Heart left ventricle (tissue), 16 donors: ENCODE results near the gene KDM2A. TPM values are rescaled to one million over a fixed set of nuclear protein-coding genes. Genes with fewer than 3 reads are reported as not detected.

Source experiments
- ATAC-seq, 4 donors: fragments of 200-7000 bp; cut with Tn5 transposase; one replicate each; pipeline ENCODE4 v1.9.1; 2020 to 2022; ENCODE audit warnings: moderate library complexity in 4 of 4, mild to moderate bottlenecking in 3 of 4, moderate number of reproducible peaks in 1 of 4
- DNase-seq, 5 donors: peaks; one replicate each; pipeline ENCODE4 v3.0.0-alpha.2; 2020
- H3K27ac ChIP-seq, 12 donors: fragments of 200-600 bp; sonication (generic) in 4 of 12; one replicate each; pipeline versions ENCODE4 v1.5.0 to v1.8.0; 2016 to 2022; ENCODE audit warnings: mild to moderate bottlenecking in 2 of 12
- H3K27me3 ChIP-seq, 9 donors: fragments of 200-600 bp; sonication (generic) in 2 of 9; one replicate each; pipeline versions ENCODE4 v1.5.1 to v1.8.0; 2016 to 2022; ENCODE audit warnings: mild to moderate bottlenecking in 3 of 9
- H3K36me3 ChIP-seq, 9 donors: fragments of 200-600 bp; sonication (generic) in 2 of 9; one replicate each; pipeline versions ENCODE4 v1.5.0 to v1.8.0; 2018 to 2022; ENCODE audit warnings: mild to moderate bottlenecking in 2 of 9
- H3K4me1 ChIP-seq, 12 donors: fragments of 200-600 bp; sonication (generic) in 4 of 12; one replicate each; pipeline versions ENCODE4 v1.5.0 to v1.8.0; 2016 to 2022; ENCODE audit warnings: mild to moderate bottlenecking in 3 of 12
- H3K4me3 ChIP-seq, 12 donors: fragments of 200-600 bp; sonication (generic) in 4 of 12; one replicate each; pipeline versions ENCODE4 v1.5.0 to v1.8.0; 2017 to 2022; ENCODE audit warnings: mild to moderate bottlenecking in 9 of 12, moderate library complexity in 4 of 12
- H3K9me3 ChIP-seq, 12 donors: fragments of 200-600 bp; sonication (generic) in 4 of 12; one replicate each; pipeline versions ENCODE4 v1.5.0 to v1.8.0; 2016 to 2022; ENCODE audit warnings: mild to moderate bottlenecking in 1 of 12
- POLR2A ChIP-seq, 2 donors: fragments of 450-650 bp; IDR thresholded peaks; one replicate each; pipeline ENCODE4 v1.6.1; 2017; ENCODE audit warnings: antibody characterized with exemption in 2 of 2, mild to moderate bottlenecking in 2 of 2, moderate library complexity in 2 of 2
- WGBS, 4 donors: extraction: QIAGEN DNeasy Blood & Tissue Kit in 2 of 4; methylation state at CpG; one replicate each; pipeline versions ENCODE4 v1.1.5 to v1.1.7; 2013 to 2018; 5-methylcytosine and 5-hydroxymethylcytosine counted together
- intact Hi-C, 10 donors: fragments of 100-400 bp; cut with DNase I; formaldehyde crosslinking; loops; one replicate each; pipeline versions ENCODE4 v1.11.1 to v1.14.2; 2022
- polyA plus RNA-seq, 2 donors: library from polyadenylated mRNA; stranded (reverse); fragments of 200-250 nt; gene quantifications; one replicate each; pipeline ENCODE4 v1.2.3, GENCODE V29; 2013
- total RNA-seq, 9 donors: library from RNA; depleted of rRNA in 2 of 9; stranded (reverse); fragments of >200 nt in 2 of 9; fragmentation: NEBNext Ultra II Directional in 3 of 9; extraction: Animal tissue kit (Norgen Biotek cat#: 25700) in 3 of 9; gene quantifications; one replicate each; pipeline versions ENCODE4 v1.1.0 to v1.2.4, GENCODE V29; 2016 to 2023
- TF ChIP-seq, protein P1 (sequence below), 12 donors: fragments of 200-600 bp; sonication (generic) in 4 of 12; IDR thresholded peaks; one replicate each; pipeline versions ENCODE4 v1.5.0 to v1.8.0; 2018 to 2022; ENCODE audit warnings: antibody characterized with exemption in 12 of 12, mild to moderate bottlenecking in 5 of 12
- donor health status: ischemic (EF 13 %, LVEDD 7.1; RV severe dilation, severe dysfunction).
- donor health status: healthy with polysubstance abuse.
- donor health status: DM: no; HTN: yes; CAD: no.
- donor health status: DM: no; HTN: no; CAD: no.
- donor health status: ischemic (EF 25% LVEDD 6.9; RV normal size, moderate dysfunction).
- donor health status: ischemic (EF 25% LVEDD 5.7; RV mildly dilated, moderate dysfunction).
- donor health status: healthy.
- donor health status: DM: yes; HTN: yes; CAD: no.
- donor health status: ischemic (EF 35%, LVEDD 5.7; RV mildly dilated, moderate dysfunction).
- donor health status: nonischemic (EF 11% LVEDD 7.7; RV severe dilation, severe dysfunction).
- donor health status: DM: yes; HTN: yes; CAD: no.
- donor health status: PGD.
- donor health status: ischemic (EF 29% LVEDD 5.4; RV normal size, mild dysfunction).
- donor health status: nonischemic (EF 23%, LVEDD 6.1; RV moderate dilation, normal function).

The KDM2A gene
- total and polyA plus RNA-seq, 11 donors, result 23.4 to 66.4 (median 37.3) TPM

DNA sequence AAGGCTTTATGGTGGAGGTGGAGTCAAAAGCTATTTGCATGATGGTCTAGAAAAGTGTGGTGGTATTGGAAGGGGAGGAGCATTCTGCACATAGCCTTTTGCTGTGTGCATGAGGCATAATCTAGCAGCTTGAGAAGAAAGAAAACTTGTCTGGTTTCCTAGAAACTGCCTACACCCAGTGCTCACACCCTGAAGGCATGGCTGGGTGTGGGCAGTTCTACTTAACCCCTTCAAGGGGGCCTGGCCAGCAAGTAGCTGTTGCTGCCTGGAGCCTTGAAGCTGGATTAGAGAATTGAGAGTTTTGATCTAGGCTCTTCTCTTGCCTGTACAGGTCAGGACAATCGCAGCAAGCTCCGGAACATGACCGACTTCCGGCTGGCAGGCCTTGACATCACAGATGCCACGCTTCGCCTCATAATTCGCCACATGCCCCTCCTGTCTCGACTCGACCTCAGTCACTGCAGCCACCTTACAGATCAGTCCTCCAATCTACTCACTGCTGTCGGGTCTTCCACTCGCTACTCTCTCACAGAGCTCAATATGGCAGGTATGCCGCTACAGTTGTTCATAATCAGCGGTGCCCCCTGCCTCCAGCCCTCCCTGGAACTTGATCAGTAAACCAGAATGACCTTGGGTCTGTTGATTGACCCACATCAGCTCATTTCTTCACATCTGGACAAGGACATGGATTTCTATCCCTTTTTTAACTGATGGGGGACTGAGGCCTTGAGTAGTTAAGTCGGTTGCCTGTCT, 135.0 kb downstream of the KDM2A start:
- ATAC-seq, result no peak
- no peaks in the 10 kb centered on the region for H3K27me3 ChIP-seq
- intact Hi-C loops, result no loop called here
- TF ChIP-seq, protein P1, sequence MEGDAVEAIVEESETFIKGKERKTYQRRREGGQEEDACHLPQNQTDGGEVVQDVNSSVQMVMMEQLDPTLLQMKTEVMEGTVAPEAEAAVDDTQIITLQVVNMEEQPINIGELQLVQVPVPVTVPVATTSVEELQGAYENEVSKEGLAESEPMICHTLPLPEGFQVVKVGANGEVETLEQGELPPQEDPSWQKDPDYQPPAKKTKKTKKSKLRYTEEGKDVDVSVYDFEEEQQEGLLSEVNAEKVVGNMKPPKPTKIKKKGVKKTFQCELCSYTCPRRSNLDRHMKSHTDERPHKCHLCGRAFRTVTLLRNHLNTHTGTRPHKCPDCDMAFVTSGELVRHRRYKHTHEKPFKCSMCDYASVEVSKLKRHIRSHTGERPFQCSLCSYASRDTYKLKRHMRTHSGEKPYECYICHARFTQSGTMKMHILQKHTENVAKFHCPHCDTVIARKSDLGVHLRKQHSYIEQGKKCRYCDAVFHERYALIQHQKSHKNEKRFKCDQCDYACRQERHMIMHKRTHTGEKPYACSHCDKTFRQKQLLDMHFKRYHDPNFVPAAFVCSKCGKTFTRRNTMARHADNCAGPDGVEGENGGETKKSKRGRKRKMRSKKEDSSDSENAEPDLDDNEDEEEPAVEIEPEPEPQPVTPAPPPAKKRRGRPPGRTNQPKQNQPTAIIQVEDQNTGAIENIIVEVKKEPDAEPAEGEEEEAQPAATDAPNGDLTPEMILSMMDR (IDR thresholded peaks at IDR 0.05), result no peak
- TF ChIP-seq POLR2A (IDR thresholded peaks at IDR 0.05), result no peak
- DNase-seq, result peak in 1 of 5 donors; percentile 14
- WGBS, 4 donors, result 90 to 95% (median 91%) methylated on average over 14 of the region's 14 CpGs
- no peak overlapping the region for H3K4me3 ChIP-seq
- peaks cover 0 to 88% (median 84%) of the 10 kb centered on the region in 9 donors for H3K36me3 ChIP-seq
- no peak overlapping the region for H3K27ac ChIP-seq
- H3K4me1 ChIP-seq, result peaks cover 0 to 22% (median 0%) of the 10 kb centered on the region in 12 donors
- no peaks in the 10 kb centered on the region for H3K9me3 ChIP-seq

DNA sequence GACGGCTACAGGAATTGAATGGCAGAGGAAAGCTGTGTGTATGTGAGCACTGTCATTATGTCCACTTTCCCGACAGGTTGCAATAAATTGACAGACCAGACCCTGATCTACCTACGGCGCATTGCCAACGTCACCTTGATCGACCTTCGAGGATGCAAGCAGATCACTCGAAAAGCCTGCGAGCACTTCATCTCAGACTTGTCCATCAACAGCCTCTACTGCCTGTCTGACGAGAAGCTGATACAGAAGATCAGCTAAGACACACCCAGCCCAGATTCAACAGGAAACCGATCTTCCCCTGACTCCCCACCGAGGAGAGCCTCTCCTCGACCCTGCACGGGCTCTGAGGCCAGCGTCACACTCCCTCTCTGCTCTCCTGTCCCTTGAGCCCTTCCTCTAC, 135.7 kb downstream of the KDM2A start:
- Histone ChIP-seq H3K36me3 (peaks cover 0 to 80% (median 76%) of the 10 kb centered on the region in 9 donors), H3K27ac (no peak overlapping the region), H3K4me1 (peaks cover 0 to 19% (median 0%) of the 10 kb centered on the region in 12 donors), H3K27me3 (no peaks in the 10 kb centered on the region), H3K4me3 (no peak overlapping the region), H3K9me3 (no peaks in the 10 kb centered on the region)
- intact Hi-C loops, result no loop called here
- TF ChIP-seq POLR2A (IDR thresholded peaks at IDR 0.05), result no peak
- TF ChIP-seq, protein P1 (IDR thresholded peaks at IDR 0.05), result no peak
- WGBS, 4 donors, result 60 to 74% (median 72%) methylated on average over 14 to 15 of the region's 15 CpGs
- DNase-seq, result peak in 1 of 5 donors; percentile 6
- ATAC-seq, result no peak

DNA sequence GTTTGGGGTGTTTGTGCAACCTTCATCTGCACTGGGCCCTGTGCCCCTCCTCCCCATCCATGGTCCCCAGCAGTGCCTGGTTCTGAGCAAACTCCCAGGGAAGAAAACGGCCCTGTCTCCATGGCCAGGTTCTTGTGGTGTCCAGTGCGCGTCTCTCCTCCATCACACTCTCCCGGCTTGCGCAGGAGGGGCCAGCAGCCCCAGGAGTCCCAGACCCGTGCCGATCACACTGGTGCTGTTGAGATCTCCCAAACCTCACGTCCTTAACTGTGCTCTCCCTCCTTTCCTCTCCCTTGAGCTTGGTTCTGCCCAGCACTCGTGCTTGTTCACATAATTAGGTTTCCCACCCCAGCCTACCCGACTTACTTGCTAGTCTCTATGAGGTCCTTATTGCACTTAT, 136.3 kb downstream of the KDM2A start:
- WGBS, 4 donors, result 81 to 91% (median 88%) methylated on average over 10 of the region's 10 CpGs
- DNase-seq (no peak), ATAC-seq (no peak)
- H3K9me3 ChIP-seq, result no peaks in the 10 kb centered on the region
- H3K36me3 ChIP-seq, result peaks cover 0 to 75% (median 71%) of the 10 kb centered on the region in 9 donors
- intact Hi-C loops, result no loop called here
- no peak overlapping the region for H3K27ac ChIP-seq
- no peaks in the 10 kb centered on the region for H3K27me3 ChIP-seq
- no peak for TF ChIP-seq POLR2A (IDR thresholded peaks at IDR 0.05)
- TF ChIP-seq, protein P1 (IDR thresholded peaks at IDR 0.05), result no peak
- H3K4me3 ChIP-seq, result no peak overlapping the region
- H3K4me1 ChIP-seq, result peaks cover 0 to 19% (median 0%) of the 10 kb centered on the region in 12 donors

DNA sequence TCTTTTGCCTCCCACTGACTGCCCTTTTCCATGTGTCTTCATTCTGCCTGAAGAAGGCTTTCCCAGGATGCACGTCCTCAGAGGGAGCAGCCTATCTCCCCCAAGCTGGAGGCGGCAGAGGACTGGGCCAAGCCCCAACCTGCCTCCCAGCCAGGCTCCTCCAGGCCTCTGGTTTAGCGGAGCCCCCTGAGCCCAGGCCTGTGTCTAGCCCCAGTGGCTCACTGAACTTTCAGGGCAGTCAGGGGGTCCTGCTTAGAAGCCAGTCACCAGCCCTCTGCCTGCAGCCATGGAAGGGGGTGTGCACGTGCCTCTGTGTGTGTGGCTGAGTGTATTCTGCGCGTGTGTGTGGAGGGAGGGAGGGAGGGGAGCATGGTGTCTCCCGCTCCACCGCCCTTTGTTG, 136.8 kb downstream of the KDM2A start:
- H3K9me3 ChIP-seq, result no peaks in the 10 kb centered on the region
- TF ChIP-seq POLR2A (IDR thresholded peaks at IDR 0.05), result no peak
- TF ChIP-seq, protein P1 (IDR thresholded peaks at IDR 0.05), result no peak
- peaks cover 0 to 19% (median 0%) of the 10 kb centered on the region in 12 donors for H3K4me1 ChIP-seq
- 85 to 89% (median 88%) methylated on average over 8 of the region's 8 CpGs for WGBS, 4 donors
- DNase-seq (peak in 1 of 5 donors; percentile 18), ATAC-seq (no peak)
- H3K27ac ChIP-seq, result no peak overlapping the region
- no peak overlapping the region for H3K4me3 ChIP-seq
- intact Hi-C loops, result no loop called here
- H3K36me3 ChIP-seq, result peaks cover 0 to 70% (median 66%) of the 10 kb centered on the region in 9 donors
- H3K27me3 ChIP-seq, result no peaks in the 10 kb centered on the region
